ENCODE measurements around the gene GRK2. TPM values are rescaled to one million over a fixed set of nuclear protein-coding genes. Genes with fewer than 3 reads are reported as not detected.
"Not testable (repeated sequence)": the region's sequence is repeated elsewhere in the genome, so short reads cannot be mapped to it uniquely, and the experiment has no call there.

The GRK2 gene
- polyA plus RNA-seq (ENCODE audit: insufficient read length in 4 of 4): 10 to 100 TPM; 51.5 to 68.7 (median 53.0) TPM

DNA sequence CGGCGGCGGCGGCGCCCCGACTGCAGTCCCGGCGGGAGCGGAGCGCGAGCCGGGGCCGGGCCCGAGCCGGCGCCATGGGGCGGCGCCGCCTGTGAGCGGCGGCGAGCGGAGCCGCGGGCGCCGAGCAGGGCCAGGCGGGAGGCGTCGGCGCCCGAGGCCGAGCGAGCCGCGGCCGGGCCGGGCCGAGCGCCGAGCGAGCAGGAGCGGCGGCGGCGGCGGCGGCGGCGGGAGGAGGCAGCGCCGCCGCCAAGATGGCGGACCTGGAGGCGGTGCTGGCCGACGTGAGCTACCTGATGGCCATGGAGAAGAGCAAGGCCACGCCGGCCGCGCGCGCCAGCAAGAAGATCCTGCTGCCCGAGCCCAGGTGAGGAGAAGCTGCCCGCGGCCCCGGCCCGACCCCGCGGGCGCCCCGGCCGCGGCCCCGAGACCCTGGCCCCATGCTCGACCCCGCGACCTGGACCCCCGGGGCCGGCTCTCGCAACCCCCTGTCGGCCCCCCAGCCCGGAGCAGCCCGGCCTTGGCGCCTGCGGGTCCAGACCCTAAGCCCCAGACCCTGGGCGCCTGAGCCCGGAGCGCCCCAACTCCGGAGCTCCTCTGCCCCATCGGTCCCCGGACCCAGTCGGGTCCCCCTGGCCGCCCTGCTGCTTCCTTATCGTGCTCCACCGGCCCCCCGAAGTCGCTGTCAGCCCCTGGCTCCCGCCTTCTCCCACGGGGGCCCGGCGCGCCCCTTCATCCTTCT is at the start of gene GRK2:
Gene GRK2, plus strand, starts transcription at position 25 of the 739 bp plus-strand sequence. Its CDS starts 227 bp downstream, at position 252.
- no peak for DNase-seq (ENCODE audit: low read depth in 4 of 4, low spot score in 2 of 4)

DNA sequence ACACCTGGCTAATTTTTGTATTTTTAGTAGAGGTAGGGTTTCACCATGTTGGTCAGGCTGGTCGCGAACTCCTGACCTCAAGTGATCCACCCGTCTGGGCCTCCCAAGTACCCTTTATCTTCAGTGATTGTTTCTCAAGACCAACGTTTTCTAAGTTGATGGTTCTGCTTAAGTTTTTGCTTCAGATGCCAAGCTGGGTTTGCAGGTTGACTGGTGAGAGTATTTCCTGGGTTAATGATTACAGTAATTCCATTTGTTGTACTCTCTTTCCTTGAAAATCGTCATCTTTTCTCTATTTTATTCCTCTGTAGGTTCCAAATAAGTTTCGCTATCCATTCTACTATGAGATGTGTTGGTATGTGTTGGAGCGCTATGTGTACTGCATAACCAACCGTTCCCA is 38.5 kb upstream of the GRK2 start:
- DNase-seq (ENCODE audit: low read depth in 4 of 4, low spot score in 2 of 4): no peak

DNA sequence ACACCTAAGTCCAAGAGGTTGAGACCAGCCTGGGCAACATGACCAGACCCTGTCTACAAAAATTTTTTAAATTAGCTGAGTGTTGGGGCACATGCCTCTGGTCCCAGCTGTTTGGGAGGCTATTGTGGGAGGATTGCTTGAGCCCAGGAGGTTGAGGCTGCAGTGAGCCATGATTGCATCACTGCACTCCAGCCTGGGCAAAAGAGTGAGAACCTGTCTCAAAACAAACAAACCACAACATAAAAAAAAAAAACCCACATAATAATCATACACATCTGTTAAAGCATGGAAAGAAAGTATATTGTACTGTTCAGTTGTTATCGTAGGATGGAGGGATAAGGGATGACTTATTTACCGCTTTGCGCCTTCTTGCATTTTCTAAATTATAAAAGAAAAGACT is 35.9 kb upstream of the GRK2 start:
- no peak for DNase-seq (ENCODE audit: low read depth in 4 of 4, low spot score in 2 of 4)

DNA sequence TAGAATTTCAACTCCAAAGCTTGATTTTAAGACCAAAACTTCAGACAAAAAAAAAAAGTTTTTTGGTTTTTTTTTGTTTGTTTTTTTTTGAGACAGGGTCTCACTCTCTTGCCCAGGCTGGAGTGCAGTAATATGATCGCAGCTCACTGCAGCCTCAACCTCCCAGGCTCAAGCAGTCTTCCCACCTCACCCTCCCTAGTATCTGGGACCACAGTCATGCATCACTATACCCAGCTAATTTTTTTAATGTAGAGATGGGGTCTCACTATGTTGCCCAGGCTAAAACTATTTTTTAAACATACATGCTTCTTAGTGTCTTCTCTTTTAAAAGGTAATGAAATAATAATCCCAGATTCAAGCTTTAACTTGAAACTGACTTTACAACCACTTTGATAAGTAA is 35.4 kb upstream of the GRK2 start:
- DNase-seq (ENCODE audit: low read depth in 4 of 4, low spot score in 2 of 4): no peak

DNA sequence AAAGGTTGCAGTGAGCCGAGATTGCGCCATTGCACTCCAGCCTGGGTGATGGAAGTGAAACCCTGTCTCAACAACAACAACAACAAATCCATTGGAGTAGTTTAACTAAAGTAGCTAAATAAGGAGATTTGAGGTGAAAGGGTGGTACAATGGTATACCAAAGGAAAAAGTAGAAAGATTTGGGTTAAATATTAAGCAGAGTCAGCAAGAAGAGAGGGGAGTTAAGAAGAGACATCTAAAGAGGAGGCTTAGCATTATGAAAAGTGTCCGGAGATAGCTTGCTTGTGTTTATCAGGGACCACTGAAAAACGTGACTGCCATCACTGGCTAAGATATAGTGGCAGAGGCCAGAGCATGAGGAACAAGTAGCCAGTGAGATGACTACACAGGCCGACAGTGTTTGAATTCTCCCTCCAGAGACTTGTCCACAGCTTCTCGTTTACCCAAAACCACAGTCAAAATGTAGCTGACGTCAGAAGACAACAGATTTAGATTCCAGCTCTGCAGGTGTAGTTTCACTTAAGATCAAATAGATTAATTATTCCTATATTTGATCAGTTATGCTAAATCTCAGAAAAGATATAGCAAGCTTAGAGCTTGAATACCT is 32.6 kb upstream of the GRK2 start:
- DNase-seq (ENCODE audit: low read depth in 4 of 4, low spot score in 2 of 4): no peak

DNA sequence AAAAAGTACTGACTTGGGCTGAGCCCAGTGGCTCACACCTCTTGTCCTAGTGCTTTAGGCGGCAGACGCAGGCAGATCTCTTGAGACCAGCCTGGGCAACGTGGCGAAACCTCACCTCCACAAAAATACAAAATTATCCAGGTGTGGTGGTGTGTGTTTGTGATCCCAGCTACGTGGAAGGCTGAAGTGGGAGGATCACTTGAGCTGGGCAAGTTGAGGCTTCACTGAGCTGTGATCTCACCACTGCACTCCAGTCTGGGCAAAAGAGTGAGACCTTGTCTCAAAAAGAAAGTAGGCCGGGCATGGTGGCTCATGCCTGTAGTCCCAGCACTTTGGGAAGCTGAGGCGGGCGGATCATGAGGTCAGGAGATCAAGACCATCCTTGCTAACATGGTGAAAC is 31.7 kb upstream of the GRK2 start:
- DNase-seq (ENCODE audit: low read depth in 4 of 4, low spot score in 2 of 4): not testable (repeated sequence)

DNA sequence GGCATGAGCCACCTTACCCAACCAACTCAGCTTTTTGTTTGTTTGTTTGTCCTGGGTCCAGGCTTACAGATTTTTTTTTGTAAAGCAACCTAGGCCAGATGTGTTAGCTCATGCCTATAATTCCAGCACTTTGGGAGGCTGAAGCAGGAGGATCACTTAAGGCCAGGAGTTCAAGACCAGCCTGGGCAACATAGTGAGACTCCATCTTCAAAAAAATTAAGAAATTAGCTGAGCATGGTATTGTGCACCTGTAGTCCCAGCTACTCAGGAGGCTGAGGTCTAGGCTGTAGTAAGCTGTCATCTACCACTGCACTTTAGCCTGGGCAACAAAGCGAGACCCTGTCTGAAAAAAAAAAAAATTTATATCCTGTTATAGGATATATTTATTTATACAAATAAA is 28.7 kb upstream of the GRK2 start:
- DNase-seq (ENCODE audit: low read depth in 4 of 4, low spot score in 2 of 4): no peak

DNA sequence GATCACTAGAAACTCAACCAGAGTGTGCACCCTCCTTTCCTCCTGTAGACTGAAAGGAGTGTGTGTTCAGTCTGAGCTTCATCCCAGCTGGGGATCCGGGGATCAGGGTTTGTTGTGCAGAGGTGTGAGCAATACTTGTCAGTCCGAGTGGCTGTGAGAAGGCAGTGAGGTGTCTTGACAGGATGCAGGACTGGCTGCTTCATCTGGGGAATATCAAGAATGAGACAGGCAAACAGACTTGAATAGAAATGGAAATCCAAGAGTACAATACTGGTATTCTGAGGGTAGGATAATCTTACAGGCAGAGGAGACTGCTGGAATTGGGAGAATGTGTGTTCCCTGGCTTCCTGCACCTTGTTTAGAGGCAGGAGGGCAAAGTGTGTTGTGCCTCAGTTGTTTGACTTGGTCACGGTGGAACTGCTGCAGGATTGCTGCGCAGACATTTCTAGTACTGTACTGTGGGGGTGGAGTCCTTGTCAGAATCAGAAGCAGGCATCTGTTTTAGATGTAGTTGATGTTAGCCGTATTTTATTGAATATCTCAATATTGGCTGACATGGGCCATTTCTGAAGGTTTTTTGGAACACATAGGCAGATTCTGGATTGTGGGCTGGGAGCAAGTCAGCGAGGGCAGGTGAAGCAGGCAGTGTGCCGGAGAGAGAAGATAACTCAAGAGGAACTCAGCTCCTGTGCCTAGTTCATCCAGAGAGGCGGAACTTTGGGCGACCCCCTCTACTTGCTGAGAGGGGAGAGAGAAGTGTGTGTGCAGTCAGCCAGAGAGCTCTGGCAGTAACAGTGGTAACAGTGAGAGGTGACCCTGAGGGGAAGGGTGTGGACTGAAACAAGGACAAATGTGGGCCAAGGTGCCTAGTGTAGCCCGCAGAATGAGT is 27.1 kb upstream of the GRK2 start:
- DNase-seq (ENCODE audit: low read depth in 4 of 4, low spot score in 2 of 4): no peak

DNA sequence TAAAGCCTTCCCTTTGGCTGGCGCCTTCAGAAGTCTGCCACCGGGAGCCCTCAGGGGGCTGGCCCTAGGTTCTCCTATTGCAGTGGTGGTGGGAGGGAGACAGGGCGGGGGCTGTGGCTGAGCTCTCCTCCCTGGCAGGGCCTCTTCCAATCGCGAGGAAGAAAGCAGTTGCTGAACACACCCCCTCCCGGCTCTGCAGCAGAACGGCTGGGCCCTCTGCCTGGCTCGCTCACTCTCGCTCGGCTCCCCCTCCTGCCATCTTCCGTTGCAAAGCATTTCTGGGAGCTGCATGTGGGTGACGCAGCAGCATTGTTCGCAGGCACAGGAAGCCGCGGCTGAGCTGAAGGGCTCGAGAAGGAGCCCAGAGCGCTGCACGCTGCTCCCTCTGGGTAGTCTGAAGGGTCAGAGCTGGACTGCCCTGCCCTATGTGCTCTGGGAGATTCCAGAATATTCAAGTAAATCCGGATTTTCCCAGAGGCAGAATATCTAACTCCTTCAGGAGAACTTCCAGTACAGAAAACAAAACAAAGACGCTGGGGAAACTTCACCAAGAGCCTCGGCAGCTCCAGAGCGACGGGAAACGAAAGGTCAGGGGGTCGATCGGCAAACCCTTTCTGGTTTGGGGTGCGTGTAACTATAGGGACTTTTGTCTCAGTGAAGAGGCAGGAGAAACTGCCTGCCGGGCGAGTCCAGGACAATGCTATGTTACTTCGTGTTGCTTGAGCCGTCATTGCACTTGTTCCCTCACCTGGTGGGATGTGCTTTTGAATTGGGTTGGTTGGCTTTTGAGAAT is 26.3 kb upstream of the GRK2 start:
- DNase-seq (ENCODE audit: low read depth in 4 of 4, low spot score in 2 of 4): peak; percentile 86 to 96 (median 92)

DNA sequence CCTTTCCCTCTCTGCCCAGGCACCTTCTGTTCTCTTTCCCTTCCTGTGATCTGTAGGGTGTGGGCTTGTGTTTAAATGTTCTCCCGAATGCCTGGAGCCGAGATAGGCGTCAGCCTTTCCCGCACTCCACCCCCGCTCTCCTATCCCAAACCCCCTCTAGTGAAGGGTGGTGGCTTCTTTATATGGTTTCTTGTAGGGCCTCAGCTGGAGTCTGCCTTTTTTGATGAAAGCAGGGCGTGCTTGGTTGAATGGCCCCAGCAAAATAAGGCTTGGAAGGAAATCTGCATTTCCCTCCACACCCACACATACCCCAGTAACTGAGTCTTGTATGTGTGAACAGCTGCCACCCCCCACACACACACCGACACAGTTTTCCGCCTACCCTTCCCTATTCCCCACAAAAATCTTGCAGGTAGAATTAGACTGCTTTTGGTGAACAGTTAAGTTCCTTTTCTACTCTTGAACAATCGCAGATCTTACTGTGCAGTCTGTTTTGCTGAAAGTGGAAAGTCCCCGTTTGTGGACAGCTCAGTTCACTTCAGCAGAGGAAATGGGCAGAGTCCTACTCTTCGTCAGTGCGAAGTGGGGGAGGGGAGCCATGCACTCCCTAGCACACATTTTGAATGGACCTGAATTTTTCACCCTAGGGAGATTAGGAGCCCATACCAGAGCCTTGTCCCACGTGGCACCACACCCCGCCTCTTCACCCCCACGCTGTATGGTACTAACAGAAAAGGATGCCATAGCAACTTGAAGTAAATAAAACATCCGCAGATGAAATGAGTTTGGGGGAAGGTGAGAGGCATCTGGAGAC is 25.5 kb upstream of the GRK2 start:
- peak in 2 of 4 donors; percentile 53 to 57 for DNase-seq (ENCODE audit: low read depth in 4 of 4, low spot score in 2 of 4)

DNA sequence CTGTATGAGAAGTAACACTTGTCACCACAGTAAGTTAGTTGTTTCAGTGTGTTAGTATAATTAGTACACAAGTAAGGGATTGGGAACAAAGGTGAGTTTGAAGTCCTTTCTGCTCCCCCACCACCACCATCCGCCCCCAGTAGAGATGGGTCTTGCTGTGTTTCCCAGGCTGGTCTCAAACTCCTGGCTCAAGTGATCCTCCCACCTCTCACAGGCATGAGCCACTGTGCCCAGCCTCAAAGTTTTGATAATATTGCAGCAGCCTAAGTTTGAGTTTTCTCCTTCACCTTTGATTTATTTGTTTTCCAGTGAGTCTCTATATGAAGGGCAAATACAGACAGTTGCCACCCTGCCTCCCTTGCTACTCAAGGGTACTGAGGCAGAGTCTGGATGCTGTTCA is 23.7 kb upstream of the GRK2 start:
- no peak for DNase-seq (ENCODE audit: low read depth in 4 of 4, low spot score in 2 of 4)

DNA sequence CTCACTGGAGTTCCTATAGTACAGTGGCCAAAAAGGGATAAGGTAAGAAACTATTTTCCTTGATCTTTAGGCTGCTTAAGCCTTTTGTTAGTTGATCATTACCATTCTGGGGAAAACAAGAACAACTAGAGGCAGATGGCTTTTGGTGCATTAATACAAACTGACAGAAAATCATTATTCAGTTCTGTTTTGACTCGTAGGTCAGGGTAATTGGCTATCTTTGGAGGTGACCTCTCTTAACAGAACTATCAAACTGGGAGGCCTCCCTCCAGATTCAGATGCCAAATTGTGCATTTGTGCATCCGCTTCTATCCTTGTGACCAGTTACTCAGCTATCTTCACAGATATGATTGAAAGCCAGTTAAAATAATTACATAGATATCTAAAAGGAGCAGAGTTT is 23.2 kb upstream of the GRK2 start:
- no peak for DNase-seq (ENCODE audit: low read depth in 4 of 4, low spot score in 2 of 4)

DNA sequence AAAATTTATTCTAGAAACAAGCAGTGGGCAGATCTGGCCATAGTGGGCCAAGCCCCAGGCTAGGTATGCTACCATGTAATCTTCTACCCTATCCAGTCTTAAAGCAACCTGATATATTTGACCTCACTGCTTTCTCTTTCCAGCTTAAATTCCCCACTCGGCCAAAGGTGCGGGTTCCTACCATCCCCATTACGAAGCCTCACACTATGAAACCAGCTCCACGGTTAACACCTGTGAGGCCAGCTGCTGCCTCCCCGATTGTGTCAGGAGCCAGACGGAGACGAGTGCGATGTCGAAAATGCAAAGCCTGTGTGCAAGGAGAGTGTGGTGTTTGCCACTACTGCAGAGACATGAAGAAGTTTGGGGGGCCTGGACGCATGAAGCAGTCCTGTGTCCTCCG is 21.2 kb upstream of the GRK2 start:
- DNase-seq (ENCODE audit: low read depth in 4 of 4, low spot score in 2 of 4): no peak

DNA sequence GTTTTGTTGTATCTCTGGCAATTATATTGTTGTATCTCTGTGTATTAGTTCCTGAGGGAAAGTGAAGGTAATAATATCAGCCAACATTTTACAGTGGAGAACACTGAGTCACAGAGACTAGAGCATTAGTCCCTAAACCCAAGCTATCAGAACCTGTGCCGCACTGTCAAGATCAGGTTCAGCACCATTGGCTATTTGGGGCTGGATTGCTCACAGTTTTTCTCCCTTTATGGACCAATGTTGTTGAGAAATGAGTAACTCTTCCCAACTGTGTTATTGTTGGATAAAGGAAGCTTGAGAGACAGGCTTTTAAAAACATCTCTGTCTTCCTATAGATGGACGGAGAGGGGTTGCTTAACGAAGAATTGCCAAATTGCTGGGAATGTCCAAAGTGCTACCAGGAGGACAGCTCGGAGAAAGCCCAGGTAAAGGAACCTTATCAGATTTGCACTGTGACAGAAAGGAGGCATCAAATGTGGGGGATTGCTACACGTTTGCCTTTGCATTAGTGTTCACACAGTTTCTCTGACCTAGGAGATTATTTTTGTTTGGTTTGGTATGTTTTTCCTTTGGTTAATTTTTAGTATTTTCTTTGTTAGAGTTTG is 18.2 kb upstream of the GRK2 start:
- DNase-seq (ENCODE audit: low read depth in 4 of 4, low spot score in 2 of 4): no peak

DNA sequence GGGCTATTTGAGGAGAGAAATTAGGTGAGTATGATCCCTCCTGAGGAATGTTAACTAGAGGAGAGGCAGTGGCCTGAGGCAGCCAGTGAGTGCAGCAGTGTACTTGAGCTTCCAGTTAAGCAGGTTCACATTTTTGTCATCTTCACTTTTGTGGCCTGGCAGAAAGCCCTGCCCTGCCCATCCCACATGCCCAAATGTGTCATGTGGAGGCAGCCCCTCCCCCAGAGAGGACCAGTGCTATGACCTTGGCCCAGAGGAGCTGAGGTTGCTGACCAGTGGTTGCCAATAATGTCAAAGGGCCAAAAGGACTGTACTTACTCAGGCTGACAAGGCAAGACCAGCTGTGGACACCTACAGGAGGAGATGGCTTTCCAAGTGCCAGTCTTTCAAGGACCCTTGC is 17.6 kb upstream of the GRK2 start:
- no peak for DNase-seq (ENCODE audit: low read depth in 4 of 4, low spot score in 2 of 4)

DNA sequence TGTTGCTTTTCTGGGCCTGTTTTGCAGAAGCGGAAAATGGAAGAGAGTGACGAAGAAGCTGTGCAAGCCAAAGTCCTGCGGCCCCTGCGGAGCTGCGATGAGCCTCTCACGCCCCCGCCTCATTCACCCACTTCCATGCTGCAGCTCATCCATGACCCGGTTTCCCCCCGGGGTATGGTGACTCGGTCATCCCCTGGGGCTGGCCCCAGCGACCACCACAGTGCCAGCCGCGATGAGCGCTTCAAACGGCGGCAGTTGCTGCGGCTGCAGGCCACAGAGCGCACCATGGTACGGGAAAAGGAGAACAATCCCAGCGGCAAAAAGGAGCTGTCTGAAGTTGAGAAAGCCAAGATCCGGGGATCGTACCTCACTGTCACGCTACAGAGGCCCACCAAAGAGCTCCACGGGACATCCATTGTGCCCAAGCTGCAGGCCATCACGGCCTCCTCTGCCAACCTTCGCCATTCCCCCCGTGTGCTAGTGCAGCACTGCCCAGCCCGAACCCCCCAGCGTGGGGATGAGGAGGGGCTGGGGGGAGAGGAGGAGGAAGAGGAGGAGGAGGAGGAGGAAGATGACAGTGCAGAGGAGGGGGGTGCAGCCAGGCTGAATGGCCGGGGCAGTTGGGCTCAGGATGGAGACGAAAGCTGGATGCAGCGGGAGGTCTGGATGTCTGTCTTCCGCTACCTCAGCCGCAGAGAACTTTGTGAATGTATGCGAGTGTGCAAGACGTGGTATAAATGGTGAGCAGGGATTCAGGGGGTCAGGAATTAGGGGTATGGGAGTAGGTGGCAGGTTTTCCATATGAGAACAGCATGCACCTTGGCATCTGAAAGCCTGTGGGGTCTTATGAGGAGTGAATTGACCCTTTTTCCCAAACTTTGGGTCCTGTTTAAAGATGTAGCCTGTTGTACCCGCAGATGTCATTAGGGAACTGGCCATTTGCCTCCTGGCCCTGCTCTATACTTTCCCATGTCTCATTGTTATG is 15.9 kb upstream of the GRK2 start:
- DNase-seq (ENCODE audit: low read depth in 4 of 4, low spot score in 2 of 4): no peak

DNA sequence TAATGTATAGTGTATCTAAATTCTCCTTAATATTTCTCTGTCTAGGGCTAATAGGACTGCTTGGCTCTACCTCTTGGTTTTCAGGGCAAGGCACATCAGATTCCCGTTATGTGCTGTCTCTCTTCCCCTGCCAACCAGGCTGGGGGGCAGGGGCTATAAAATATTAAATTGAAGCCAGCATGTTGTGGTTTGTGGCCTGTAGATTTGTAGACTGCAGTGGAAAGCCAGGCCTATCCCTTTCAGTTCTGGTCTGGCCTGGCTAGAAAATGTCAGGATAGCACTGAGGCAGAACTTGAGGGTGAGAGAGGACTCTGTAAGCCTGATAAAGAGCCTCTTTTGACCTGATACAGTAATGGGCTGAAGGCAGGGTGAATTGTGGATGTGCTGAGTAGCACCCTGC is 14.4 kb upstream of the GRK2 start:
- DNase-seq (ENCODE audit: low read depth in 4 of 4, low spot score in 2 of 4): no peak

DNA sequence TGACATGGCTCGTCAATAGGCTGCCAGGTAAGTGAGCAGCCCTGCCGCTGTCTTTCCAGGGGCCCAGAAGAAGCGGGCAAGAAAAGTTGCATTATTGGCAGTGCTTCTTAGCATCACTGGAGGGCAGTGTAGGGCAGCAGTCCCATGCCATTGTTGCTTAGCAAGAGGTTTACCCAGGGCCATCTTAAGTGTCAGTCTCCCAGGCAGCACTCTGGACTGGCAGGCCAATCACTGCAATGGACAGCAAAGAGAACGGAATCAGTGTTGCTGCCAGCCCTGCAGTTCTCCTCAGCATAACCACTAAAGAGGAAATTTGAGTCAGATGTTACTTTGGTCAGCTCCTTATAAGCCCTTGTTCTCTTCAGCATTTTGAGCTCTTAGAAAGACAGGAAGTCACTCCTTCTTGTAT is 13.4 kb upstream of the GRK2 start:
- DNase-seq (ENCODE audit: low read depth in 4 of 4, low spot score in 2 of 4): no peak
